ENCODE data around the gene NCOA1.

DNA sequence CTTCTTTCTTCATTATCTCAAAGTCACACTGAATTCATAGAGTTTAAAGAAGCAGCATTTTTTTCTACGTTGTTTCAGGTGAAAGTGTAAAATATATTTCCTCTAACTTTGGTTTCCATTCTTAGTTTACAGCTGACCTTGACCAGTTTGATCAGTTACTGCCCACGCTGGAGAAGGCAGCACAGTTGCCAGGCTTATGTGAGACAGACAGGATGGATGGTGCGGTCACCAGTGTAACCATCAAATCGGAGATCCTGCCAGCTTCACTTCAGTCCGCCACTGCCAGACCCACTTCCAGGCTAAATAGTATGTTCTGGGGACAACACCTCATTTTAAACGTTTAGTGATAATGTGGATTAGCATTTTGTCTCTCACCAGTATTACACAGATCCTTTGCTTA, 219.8 kb downstream of the NCOA1 start:
- TF ChIP-seq, protein P1, sequence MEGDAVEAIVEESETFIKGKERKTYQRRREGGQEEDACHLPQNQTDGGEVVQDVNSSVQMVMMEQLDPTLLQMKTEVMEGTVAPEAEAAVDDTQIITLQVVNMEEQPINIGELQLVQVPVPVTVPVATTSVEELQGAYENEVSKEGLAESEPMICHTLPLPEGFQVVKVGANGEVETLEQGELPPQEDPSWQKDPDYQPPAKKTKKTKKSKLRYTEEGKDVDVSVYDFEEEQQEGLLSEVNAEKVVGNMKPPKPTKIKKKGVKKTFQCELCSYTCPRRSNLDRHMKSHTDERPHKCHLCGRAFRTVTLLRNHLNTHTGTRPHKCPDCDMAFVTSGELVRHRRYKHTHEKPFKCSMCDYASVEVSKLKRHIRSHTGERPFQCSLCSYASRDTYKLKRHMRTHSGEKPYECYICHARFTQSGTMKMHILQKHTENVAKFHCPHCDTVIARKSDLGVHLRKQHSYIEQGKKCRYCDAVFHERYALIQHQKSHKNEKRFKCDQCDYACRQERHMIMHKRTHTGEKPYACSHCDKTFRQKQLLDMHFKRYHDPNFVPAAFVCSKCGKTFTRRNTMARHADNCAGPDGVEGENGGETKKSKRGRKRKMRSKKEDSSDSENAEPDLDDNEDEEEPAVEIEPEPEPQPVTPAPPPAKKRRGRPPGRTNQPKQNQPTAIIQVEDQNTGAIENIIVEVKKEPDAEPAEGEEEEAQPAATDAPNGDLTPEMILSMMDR (conservative IDR thresholded peaks at IDR 0.05; ENCODE audit: low read depth, low read length) = no peak
- TF ChIP-seq EZH2 (IDR thresholded peaks at IDR 0.05; ENCODE audit: borderline replicate concordance, low read depth, low read length, poor library complexity, severe bottlenecking) = no peak

All from A673 (cell line).